Measurements from ENCODE around the gene EYS.

The EYS gene

DNA sequence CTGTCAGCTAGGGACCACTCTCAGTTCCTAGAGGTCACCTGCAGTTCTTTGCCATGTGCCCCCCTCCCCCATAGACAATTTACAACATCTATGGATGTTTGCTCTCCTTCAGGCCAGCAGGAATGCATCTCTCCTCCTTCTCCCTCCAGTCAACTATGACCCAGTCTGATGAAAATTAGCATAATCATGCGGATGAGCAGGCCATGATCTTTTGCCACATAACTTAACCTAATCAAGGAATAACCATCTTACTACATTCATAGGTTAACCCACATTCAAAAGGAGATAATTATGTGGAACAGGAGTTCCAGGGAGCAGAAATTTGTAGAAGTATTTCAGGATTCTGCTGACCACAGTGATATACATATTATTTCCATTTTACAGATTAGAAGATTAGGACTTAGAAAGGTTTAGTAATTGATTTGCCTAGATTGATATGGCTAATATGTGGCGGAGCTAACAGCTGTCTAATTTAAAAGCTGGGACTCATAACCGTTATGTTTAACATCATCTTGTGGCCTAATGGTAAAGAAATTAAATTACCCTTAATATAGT is 1585.9 kb downstream of the EYS start:
- DNase-seq: no peak
- H2BK120ac ChIP-seq (ENCODE audit: low read depth, low read length): no peak overlapping the region
- H3K9me3 ChIP-seq (ENCODE audit: control insufficient read depth, low read length): peaks cover 5% of the 10 kb centered on the region
- H3K27me3 ChIP-seq (ENCODE audit: control insufficient read depth in 1 of 2, insufficient read depth in 1 of 2, low read length in 2 of 2): no peaks in the 10 kb centered on the region
- no peak overlapping the region for H3K4me2 ChIP-seq (ENCODE audit: low read length, poor library complexity, severe bottlenecking)
- H3K4me1 ChIP-seq (ENCODE audit: control insufficient read depth, insufficient read depth, low read depth, low read length): no peaks in the 10 kb centered on the region
- WGBS: 100% methylated on average over 2 of the region's 3 CpGs
- no peak overlapping the region for H4K91ac ChIP-seq (ENCODE audit: low read length)
- H2BK12ac ChIP-seq (ENCODE audit: low read length in 2 of 2): no peak overlapping the region
- H2AK5ac ChIP-seq (ENCODE audit: low read length, severe bottlenecking): no peak overlapping the region
- no peak overlapping the region for H2BK5ac ChIP-seq (ENCODE audit: low read depth, low read length, poor library complexity, severe bottlenecking)
- H3K4me3 ChIP-seq (ENCODE audit: insufficient read depth in 1 of 2, low read depth in 1 of 2, low read length in 2 of 2): no peak overlapping the region
- no peak overlapping the region for H3K9ac ChIP-seq (ENCODE audit: low read length)
- no peak overlapping the region for H3K27ac ChIP-seq (ENCODE audit: low read length, poor library complexity, severe bottlenecking)
- H3K23ac ChIP-seq (ENCODE audit: low read length in 2 of 2): no peak overlapping the region
- H3K4ac ChIP-seq (ENCODE audit: low read depth in 1 of 2, low read length in 2 of 2): no peak overlapping the region
- no peaks in the 10 kb centered on the region for H3K79me1 ChIP-seq (replicated peaks; ENCODE audit: low read length, poor library complexity, severe bottlenecking)
- no peaks in the 10 kb centered on the region for H3K36me3 ChIP-seq (ENCODE audit: control insufficient read depth in 1 of 2, insufficient read depth in 2 of 2, low read depth in 1 of 2, low read length in 2 of 2)
- no peak overlapping the region for H2BK15ac ChIP-seq (ENCODE audit: low read depth, poor library complexity, severe bottlenecking)
- H3K18ac ChIP-seq (ENCODE audit: low read depth in 1 of 2, low read length in 2 of 2): no peak overlapping the region
- no peak overlapping the region for H3K14ac ChIP-seq (ENCODE audit: low read length in 2 of 2)
- no peak overlapping the region for H2AFZ ChIP-seq (ENCODE audit: low read depth, low read length)
- H4K8ac ChIP-seq (ENCODE audit: low read length): no peak overlapping the region

DNA sequence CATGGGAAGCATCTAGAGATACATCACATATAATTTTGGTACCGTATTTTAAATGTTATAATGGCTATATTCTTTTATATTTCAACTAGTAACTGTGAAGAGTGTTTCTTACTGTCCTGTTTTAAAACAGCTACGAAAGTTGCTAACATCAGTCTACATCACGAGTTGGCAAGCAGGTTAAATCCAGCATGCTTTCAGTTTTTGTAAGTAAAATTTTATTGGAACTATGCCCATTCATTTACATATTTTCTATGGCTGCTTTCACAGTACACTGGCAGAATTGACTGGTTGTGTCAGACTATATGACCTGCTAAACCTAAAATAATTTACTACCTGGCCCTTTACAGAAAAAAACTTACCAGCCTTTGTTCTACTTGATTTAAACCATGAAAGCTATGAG is 1593.3 kb downstream of the EYS start:
- Histone ChIP-seq H3K27ac (ENCODE audit: low read length, poor library complexity, severe bottlenecking) (no peak overlapping the region), H3K9me3 (ENCODE audit: control insufficient read depth, low read length) (peaks cover 8% of the 10 kb centered on the region)

DNA sequence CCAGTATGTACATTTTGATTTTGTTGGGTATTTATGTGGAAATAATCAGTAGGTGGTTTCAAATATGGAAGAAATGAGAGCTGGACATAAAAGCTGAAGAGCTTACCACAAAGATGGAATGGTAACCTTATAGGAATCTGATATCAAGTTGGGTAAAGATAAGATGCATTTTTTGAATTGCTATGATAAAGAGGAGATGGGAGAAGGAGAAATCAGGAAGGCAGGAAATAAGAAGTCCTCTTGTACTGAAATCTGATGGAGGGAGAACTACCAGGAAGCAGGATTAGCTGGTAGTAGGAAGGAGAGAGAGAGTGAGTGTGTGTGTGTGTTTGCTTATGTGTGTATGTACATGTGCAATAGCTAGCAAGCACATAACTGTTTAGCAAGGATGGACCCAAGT is 1603.0 kb downstream of the EYS start:
- Histone ChIP-seq H2BK120ac (ENCODE audit: low read depth, low read length) (no peak overlapping the region), H2BK5ac (ENCODE audit: low read depth, low read length, poor library complexity, severe bottlenecking) (no peak overlapping the region), H4K91ac (ENCODE audit: low read length) (no peak overlapping the region), H3K27ac (ENCODE audit: low read length, poor library complexity, severe bottlenecking) (no peak overlapping the region), H2AK5ac (ENCODE audit: low read length, severe bottlenecking) (no peak overlapping the region), H3K27me3 (ENCODE audit: control insufficient read depth in 1 of 2, insufficient read depth in 1 of 2, low read length in 2 of 2) (no peaks in the 10 kb centered on the region), H3K9me3 (ENCODE audit: control insufficient read depth, low read length) (no peaks in the 10 kb centered on the region), H3K4me1 (ENCODE audit: control insufficient read depth, insufficient read depth, low read depth, low read length) (no peaks in the 10 kb centered on the region), H3K14ac (ENCODE audit: low read length in 2 of 2) (no peak overlapping the region), H2AFZ (ENCODE audit: low read depth, low read length) (no peak overlapping the region), H3K9ac (ENCODE audit: low read length) (no peak overlapping the region), H2BK12ac (ENCODE audit: low read length in 2 of 2) (no peak overlapping the region), H3K4me3 (ENCODE audit: insufficient read depth in 1 of 2, low read depth in 1 of 2, low read length in 2 of 2) (no peak overlapping the region), H3K4ac (ENCODE audit: low read depth in 1 of 2, low read length in 2 of 2) (no peak overlapping the region), H3K36me3 (ENCODE audit: control insufficient read depth in 1 of 2, insufficient read depth in 2 of 2, low read depth in 1 of 2, low read length in 2 of 2) (no peaks in the 10 kb centered on the region), H4K8ac (ENCODE audit: low read length) (no peak overlapping the region), H3K23ac (ENCODE audit: low read length in 2 of 2) (no peak overlapping the region), H3K4me2 (ENCODE audit: low read length, poor library complexity, severe bottlenecking) (no peak overlapping the region), H2BK15ac (ENCODE audit: low read depth, poor library complexity, severe bottlenecking) (no peak overlapping the region), H3K79me1 (replicated peaks; ENCODE audit: low read length, poor library complexity, severe bottlenecking) (no peaks in the 10 kb centered on the region), H3K18ac (ENCODE audit: low read depth in 1 of 2, low read length in 2 of 2) (no peak overlapping the region)
- no peak for DNase-seq

More for the DNA sequence above, 1593.3 kb downstream of the EYS start:
- Histone ChIP-seq H2AFZ (ENCODE audit: low read depth, low read length) (no peak overlapping the region), H2BK15ac (ENCODE audit: low read depth, poor library complexity, severe bottlenecking) (no peak overlapping the region), H3K23ac (ENCODE audit: low read length in 2 of 2) (no peak overlapping the region), H3K9ac (ENCODE audit: low read length) (no peak overlapping the region), H4K8ac (ENCODE audit: low read length) (no peak overlapping the region), H2BK120ac (ENCODE audit: low read depth, low read length) (no peak overlapping the region), H3K14ac (ENCODE audit: low read length in 2 of 2) (no peak overlapping the region), H3K27me3 (ENCODE audit: control insufficient read depth in 1 of 2, insufficient read depth in 1 of 2, low read length in 2 of 2) (no peaks in the 10 kb centered on the region), H2AK5ac (ENCODE audit: low read length, severe bottlenecking) (no peak overlapping the region), H3K18ac (ENCODE audit: low read depth in 1 of 2, low read length in 2 of 2) (no peak overlapping the region), H2BK5ac (ENCODE audit: low read depth, low read length, poor library complexity, severe bottlenecking) (no peak overlapping the region), H2BK12ac (ENCODE audit: low read length in 2 of 2) (no peak overlapping the region), H3K4me2 (ENCODE audit: low read length, poor library complexity, severe bottlenecking) (no peak overlapping the region), H3K4ac (ENCODE audit: low read depth in 1 of 2, low read length in 2 of 2) (no peak overlapping the region), H3K36me3 (ENCODE audit: control insufficient read depth in 1 of 2, insufficient read depth in 2 of 2, low read depth in 1 of 2, low read length in 2 of 2) (no peaks in the 10 kb centered on the region), H4K91ac (ENCODE audit: low read length) (no peak overlapping the region), H3K4me3 (ENCODE audit: insufficient read depth in 1 of 2, low read depth in 1 of 2, low read length in 2 of 2) (no peak overlapping the region), H3K4me1 (ENCODE audit: control insufficient read depth, insufficient read depth, low read depth, low read length) (no peaks in the 10 kb centered on the region), H3K79me1 (replicated peaks; ENCODE audit: low read length, poor library complexity, severe bottlenecking) (no peaks in the 10 kb centered on the region)
- DNase-seq: no peak
- WGBS: 100% methylated on average over 1 of the region's 3 CpGs

DNA sequence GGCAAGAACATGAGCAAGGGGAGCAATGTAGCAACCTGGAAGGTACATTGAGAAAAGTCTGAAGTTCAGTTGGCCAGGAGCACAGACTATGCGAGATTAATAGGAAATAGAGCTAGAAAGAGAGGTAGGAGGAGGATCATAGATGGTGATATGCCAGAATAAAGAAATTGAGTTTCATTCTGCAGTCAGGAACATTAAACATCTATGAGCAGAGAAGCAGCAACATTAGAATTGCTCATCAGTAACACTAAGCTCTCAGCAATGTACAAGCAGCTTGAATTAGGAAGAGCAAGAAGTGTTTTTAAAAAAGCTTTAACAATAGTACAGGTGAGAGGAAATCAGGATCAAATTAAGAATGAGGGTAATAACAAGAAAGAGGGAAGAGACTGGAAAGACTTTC is 1603.5 kb downstream of the EYS start:
- Histone ChIP-seq H2BK5ac (ENCODE audit: low read depth, low read length, poor library complexity, severe bottlenecking) (no peak overlapping the region), H3K14ac (ENCODE audit: low read length in 2 of 2) (no peak overlapping the region), H3K9me3 (ENCODE audit: control insufficient read depth, low read length) (no peaks in the 10 kb centered on the region)

More for the DNA sequence above, 1603.5 kb downstream of the EYS start:
- Histone ChIP-seq H3K4me1 (ENCODE audit: control insufficient read depth, insufficient read depth, low read depth, low read length) (no peaks in the 10 kb centered on the region), H4K91ac (ENCODE audit: low read length) (no peak overlapping the region), H3K4ac (ENCODE audit: low read depth in 1 of 2, low read length in 2 of 2) (peak overlapping the region in 1 of 2 experiments; percentile 91), H3K27me3 (ENCODE audit: control insufficient read depth in 1 of 2, insufficient read depth in 1 of 2, low read length in 2 of 2) (no peaks in the 10 kb centered on the region), H2BK12ac (ENCODE audit: low read length in 2 of 2) (no peak overlapping the region), H3K4me2 (ENCODE audit: low read length, poor library complexity, severe bottlenecking) (no peak overlapping the region), H2AK5ac (ENCODE audit: low read length, severe bottlenecking) (no peak overlapping the region), H3K4me3 (ENCODE audit: insufficient read depth in 1 of 2, low read depth in 1 of 2, low read length in 2 of 2) (no peak overlapping the region), H3K79me1 (replicated peaks; ENCODE audit: low read length, poor library complexity, severe bottlenecking) (no peaks in the 10 kb centered on the region), H3K27ac (ENCODE audit: low read length, poor library complexity, severe bottlenecking) (no peak overlapping the region), H3K36me3 (ENCODE audit: control insufficient read depth in 1 of 2, insufficient read depth in 2 of 2, low read depth in 1 of 2, low read length in 2 of 2) (no peaks in the 10 kb centered on the region), H3K9ac (ENCODE audit: low read length) (no peak overlapping the region), H2BK120ac (ENCODE audit: low read depth, low read length) (no peak overlapping the region), H3K23ac (ENCODE audit: low read length in 2 of 2) (no peak overlapping the region), H2AFZ (ENCODE audit: low read depth, low read length) (no peak overlapping the region), H4K8ac (ENCODE audit: low read length) (no peak overlapping the region), H3K18ac (ENCODE audit: low read depth in 1 of 2, low read length in 2 of 2) (no peak overlapping the region), H2BK15ac (ENCODE audit: low read depth, poor library complexity, severe bottlenecking) (no peak overlapping the region)
- no peak for DNase-seq
- 88% methylated on average over 1 of the region's 1 CpG for WGBS

Data from mesenchymal stem cell (in vitro differentiated cells and primary cell).